SHP77 (cell line): ENCODE results near the gene FCAMR.

Experiments
- DNase-seq, 2 experiments: peaks; one replicate each; lab custom pipeline; 2025; lab: John Stamatoyannopoulos, UW

Gene FCAMR

DNA sequence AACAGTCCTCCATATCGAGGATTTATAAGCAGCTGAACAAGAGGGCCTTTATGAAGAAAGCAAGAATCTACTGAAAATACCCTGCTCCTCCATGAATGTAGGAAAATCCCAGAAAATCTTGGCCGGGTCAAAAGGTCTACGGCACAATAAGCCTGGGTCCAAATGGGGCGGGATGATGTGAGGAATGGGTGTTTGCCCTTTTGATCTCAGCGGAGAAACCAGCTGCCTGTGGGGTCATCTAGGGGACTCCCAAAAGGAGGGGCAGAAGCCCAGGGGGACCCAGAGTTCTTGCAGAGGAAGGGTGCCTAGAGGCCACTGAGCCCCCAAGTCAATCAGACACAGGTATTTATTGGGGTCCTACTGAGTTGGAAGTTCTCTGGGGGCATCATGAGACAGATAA, 12.6 kb downstream of the FCAMR start:
- DNase-seq = no peak

DNA sequence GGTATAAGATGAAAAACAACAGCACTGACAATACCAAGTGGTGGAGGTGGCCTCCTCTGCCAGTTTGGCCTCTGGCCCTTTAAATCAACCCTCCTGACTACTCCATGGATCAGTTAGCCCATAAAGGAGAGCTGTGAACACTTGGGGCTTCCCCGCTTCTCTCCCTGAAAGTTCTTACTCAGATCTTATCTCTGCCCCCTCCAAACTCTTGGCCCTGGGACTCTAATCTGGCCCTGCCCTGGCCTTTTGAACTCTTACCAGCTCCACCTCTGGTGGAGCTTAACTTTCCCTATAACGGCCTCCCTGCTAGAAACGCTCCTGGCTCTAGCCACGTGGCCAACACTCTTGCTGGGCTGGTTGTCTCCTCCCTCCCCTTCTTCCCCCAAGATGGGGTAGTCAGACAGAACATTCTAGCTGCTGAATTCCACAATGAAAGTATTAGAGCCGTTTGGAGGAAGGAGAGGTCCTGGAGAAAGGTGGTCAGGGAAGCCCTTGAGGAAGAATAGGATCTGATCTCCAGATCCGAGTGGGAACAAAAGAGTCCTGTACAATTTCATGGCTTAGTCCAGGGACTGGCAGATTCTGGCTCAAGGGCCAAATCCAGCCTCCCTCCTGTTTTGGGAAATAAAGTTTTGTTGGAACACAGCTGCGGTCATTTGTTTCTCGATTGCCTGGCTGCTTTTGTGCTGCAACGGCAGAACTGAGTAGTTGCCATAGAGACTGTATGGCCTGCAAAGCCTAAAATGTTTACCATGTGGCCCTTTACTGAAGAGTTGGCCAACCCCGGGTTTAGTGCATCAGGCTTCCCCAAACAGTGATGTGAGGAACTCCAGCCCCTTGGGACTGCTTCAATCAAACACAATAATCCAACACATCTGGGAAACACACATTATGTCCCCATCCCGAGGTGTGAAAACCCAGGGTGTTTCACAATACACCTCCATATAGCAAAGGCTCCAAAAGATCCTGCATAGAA, 14.5 kb downstream of the FCAMR start:
- DNase-seq = no peak

DNA sequence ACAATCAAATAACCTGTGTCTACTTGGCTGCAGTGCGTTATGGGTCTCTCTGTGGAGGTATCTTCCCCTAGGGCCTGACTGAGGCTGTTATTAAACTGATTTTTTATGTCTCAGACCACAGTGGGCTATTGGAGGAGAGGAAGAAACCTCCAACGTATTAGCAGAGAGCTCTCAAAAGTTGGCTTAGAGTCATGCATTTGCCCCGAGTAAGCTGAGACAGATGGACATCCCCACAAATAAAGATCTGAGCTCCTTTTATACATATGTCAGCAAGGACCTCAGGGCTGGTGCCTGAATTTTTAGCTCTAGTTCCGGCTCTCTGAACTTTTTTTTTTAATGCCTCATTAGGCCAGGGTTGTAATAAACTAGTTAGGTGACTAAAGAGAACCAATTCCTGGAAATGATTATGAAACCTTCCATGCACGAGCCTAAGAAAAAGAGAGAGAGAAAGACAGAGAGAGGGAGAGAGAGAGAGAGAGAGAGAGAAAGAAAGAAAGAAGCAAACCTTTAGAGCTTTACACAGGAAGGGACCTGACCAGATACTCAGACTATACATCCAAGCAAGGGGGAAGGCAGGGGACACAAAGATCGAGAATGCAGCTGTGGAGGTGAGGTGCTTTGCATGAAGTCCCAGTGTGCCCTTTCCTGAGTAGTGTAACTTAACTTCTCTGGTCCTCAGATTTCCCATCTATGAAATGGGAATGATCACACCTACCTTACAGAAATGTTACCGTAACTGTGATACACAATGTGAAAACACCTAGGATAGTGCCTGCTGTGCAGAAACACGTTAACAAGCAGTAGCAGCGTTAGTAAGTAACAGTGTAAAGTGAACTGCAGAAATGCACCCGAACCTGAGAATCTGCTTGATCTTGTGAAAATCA, 15.6 kb downstream of the FCAMR start:
- no peak for DNase-seq

DNA sequence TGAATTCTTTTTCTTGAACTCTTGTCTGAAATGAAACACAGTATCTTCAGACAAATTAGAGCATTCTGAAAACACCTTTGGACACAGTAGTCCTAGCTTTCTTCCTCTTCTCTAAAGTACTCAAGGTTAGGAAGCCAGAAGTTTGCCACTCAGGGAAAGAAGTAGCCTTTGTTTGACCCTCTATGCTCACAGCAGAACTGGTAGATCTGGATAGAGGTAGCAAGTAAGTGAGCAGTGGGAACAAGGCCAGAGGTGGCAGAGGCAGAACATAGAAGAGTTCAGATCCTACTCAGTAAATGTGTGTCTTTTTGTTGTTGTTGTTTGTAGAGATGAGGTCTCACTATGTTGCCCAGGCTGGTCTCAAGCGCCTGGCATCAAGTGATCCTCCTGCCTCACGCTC, 16.6 kb downstream of the FCAMR start:
- DNase-seq = no peak

DNA sequence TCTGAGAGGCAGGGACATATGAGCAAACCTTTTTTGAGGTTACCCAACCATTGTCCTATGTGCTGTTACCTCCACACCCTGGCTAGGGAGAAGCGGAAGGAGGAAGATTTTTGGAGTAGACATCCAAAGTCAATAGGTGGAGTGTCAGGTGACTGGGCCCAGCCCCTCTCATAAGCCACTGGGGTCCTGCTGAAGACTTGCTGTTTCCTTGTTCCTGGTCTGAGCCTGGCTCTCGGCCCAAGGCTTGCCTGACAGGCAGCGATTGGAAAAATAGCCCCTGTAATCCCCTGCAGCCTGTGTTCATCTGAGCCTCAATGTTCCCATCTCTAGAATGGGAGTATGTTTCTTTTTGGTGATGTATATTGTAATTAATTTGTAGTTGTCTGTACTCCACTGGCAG, 17.1 kb downstream of the FCAMR start:
- DNase-seq = no peak

DNA sequence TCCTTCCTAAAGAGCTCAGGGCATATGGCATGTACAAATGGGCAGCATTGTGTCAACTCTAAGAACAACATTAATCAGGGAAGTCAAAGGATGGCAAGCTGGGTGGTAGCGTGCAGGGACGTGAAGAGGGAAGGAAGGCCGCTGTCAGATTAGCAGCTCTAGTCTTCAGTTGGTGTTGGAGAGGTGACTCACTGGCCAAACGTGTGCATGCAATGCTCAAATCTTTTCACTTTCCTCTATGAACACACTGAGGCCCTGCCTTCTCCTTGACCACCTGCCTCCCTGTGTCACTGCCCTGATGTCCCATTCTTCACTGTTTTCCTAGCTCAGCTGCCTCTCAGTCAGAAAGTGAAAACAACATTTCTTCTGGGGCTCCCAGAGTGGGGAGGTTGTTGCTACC, 18.1 kb downstream of the FCAMR start:
- DNase-seq = no peak

DNA sequence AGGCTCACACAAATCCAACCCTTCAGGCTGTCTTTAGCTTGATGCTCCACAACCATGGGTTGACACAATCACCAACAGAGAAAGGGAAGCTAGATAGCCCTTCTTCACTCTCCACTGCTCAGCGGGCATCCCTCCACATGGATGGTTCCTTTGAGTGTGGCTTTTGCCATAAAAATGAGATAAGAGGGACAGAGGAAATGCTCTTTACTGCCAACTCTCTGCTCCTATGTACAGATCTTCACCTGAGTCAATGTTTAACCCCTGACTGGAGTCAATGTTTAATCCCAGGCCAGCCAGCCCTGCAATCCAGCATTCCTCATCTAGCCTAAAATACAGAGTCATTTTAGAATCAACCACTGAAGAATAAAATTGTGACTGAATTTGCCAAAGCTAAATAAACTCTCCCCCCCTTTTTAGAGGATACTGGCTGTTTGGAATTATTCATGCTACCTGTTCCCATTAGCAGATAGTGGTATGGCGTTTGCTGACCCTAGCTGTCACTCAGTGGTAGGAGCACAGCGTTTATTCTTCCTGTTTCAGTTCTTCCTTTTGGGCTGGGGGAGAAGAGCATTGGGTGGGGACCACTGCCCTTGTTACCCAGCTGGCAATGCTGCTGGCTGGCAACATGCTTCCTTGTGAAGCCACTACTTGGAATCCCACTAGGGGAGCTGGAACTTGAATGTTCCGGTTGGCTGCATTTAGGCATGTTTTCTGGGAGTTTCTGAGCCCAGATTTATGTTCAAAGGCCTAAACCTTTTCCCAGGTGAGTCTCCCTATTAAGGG, 18.8 kb downstream of the FCAMR start:
- no peak for DNase-seq

DNA sequence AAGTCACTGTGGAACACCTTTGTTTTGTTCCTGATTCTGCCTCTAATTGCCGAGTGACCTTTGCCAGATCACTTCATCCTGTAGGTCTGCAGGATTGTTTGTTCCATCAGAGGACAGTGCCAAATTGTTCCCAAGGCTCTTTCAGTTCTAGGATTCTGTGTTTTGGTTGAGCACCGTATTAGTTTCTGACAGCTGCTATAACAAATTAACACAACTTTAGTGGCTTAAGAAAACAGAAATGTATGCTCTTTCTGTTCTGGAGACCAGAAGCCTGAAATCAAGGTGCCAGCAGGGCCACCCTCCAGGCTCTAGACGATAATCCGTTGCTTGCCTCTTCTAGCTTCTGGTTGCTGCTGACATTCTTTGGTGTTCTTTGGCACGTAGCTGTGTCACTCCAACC, 20.6 kb downstream of the FCAMR start:
- no peak for DNase-seq

DNA sequence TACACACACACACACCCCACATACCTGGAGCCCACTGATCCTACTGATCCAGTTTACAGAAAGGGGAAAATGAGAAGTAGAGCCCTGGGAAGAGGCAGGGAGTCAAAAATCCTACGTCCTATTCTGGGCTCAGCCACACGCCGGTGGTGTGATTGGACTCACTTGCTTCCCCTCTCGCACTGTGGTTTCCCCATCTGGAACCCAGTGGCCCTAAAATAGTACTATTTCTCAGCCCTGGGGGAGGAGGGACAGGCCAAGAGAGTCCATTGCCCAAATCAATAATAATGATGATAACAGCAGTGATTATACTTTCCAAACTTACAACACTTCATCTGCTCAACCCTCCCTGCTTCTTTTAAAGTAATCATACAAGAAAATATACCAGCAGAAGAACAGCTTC, 21.1 kb downstream of the FCAMR start:
- DNase-seq = no peak

DNA sequence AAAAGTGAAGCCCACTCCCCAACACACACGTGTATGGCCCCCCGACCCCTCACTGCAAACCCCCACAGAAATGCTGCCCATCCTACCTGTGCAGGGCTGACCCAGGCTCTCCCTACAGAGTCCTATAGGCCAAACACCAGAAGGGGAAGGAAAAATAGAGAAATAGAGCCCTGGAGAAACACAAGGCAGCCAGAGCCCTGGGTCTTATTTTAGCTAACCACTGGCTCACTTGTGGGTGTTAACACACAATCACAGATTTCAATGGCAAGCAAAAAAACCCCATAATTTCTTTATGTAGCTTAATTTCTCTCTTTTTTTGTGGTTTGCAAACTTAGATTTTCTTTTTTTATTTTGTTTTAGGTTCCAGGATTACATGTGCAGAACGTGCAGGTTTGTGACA, 23.0 kb downstream of the FCAMR start:
- no peak for DNase-seq

DNA sequence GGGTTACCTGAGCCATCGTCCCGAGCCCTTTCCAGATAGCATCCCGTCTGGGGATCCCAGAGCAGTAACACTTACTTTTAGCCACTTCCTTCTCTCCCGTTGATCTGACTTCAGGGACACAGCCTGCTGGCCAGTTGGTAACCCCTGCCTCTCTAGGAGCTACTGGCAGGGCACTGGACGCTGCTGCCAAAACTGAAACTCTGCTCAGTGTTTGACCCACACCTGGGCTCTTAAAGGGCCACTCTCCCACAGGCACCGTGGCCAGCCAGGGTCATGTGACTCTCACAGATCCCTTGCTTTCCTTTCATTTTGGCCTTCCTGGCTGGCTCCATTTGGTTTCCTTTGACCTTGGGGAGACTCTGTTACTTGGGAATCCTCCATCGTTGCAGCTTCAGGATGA, 24.0 kb downstream of the FCAMR start, which contains the start of gene PIGR:
Gene PIGR (minus strand): TSS at position 206 of the 400 bp plus-strand sequence. CDS start 5,935 bp downstream, outside the sequence.
- no peak for DNase-seq

DNA sequence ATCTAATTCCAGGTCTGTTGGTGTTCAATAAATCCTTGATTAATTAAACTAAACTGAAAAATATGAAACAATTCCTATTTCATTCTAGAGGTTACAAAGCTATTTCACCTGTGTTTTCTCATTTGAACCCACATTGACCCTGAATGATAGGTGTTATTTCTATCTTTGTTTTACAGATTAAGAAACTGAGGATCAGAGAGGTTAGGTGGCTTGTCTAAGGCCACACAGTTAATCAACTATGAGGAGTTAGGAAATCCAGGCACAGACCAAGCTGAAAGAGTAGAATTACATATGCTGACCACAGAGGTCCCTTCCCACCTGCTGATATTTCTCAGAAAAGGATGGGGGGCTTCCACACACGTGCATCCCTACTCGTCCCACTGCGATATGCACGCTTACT, 24.5 kb downstream of the FCAMR start:
- no peak for DNase-seq

DNA sequence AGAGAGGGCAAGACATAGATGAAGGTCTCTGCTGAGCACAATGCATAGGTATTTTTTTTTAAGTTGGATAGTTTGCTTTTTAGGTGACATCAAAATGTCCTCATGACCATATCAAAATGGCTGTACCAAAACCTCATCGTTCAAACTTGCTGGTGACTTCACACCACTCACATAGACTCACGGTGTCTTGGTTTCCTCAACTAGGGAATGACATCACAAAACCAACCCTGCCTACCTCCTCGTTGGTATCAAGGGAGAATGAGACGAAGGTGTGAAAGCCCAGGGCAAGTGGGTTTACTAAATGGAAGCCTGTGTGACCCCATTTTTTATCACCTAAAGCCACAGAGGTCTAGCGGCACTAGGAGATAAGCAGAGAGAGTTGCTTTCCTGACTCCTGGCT, 25.6 kb downstream of the FCAMR start:
- DNase-seq = no peak

DNA sequence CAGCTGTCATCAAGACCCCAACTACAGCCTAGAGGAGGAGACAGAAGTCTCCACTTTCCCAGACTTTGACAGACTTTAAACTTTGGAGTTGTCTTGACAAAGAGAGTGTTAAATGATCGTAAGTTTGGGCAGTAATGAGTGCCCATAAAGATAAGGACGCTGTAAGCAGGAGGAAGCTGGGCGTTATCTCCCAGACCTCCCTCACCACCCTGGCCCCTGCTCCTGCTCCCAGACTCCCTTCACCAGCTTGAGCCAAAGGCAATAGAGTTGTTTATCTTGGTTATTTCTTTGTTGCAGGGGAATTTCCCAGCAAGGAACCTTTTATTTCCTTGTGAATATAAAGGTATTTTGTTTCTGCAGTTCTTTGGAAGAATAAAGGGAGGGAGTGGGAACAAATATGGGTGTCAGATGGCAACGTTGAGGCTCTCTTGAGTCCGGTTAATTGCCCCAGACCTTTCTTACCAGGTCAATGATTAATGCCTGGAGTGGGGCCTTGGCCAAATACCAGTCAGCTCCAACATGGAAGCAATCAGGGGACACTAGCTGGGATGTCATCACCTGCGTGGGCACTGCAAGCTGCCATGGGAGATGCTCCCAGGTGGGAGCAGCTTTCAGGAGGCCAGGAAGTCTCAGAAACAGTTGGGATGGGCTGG, 28.4 kb downstream of the FCAMR start:
- no peak for DNase-seq

DNA sequence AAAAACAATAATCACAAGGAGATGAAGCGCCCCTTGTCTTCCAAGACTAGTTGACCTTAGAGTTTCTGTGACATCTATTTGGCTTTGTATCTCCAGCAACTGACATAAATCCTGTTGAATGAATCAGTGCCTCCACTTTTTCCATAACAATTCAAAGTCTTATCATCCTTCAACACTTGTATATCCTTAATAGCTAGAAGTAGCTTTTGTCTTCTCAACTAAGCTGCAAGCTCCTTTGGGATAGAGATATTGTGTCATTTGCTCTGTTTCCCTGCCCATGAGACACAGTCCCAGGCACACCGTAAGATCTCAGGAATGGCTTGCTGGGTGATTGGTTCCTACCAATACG, 29.7 kb downstream of the FCAMR start:
- DNase-seq = no peak

DNA sequence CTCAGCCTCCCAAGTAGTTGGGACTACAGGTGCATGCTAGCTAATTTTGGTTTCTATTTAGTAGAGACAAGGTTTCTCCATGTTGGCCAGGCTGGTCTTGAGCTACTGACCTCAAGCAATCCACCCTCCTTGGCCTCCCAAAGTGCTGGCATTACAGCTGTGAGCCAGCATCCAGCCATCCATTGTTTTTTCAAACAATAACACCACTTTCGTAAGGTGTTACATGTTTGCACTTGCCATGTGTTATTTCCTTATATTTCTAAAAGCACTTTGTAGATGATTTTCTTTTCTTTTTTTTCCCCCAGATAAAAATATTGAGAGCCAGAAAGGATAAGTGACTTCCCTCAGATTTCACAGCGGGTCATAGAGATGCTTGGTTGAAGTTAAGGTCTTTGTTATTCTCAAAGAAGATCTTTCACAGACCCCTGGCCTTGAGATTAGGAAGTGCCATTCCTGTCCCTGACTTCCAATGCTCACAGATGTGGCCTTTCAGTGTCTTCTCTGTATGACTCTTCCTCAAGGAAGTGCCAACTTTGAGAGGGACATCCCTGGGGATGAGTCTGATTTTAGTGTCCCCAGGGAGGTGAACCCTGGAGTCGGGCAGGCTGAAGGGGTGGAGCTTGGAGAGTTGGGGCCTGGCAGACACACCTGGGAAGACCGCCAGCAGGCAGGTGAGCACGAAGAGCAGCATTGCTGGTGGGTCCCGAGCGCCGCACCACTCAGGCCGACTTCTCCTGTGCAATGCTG, 30.2 kb downstream of the FCAMR start:
- no peak for DNase-seq

DNA sequence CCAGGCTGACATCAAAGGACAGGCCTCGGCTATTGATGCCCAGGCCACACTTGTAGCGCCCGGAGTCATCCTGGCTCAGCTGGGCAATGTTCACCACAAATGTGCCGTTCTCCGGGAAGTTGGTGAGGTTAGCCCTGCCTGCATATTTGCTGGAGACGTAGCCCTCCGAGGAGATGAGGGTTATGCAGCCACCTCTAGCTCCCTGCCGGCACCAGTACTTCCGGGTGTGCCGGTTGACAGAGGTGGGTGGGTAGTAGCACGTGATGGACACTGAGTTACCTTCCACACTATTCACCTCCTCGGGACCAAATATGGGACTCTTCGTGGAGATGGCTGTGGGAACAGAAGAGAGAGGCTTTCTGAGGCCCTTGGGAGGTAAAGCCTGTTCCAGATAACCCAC, 31.1 kb downstream of the FCAMR start:
- no peak for DNase-seq

DNA sequence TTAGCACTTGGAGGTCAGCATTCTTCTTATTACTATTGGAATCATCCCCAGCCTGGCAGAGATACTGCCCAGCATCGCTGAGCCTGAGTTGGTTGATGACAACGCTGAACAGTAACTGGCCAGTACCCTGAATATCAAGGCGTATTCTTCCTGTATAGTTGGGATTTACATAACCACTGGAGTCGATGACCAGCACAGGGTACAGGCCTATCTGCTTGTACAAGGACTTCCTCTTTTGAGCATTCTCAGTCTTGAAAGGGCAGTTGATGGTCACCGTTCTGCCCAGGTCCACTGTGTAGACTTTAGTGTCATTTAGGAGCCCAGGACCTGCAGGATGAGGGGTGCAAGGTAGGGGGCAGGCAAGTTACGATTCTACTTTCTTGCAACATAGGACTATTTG, 32.8 kb downstream of the FCAMR start:
- no peak for DNase-seq

DNA sequence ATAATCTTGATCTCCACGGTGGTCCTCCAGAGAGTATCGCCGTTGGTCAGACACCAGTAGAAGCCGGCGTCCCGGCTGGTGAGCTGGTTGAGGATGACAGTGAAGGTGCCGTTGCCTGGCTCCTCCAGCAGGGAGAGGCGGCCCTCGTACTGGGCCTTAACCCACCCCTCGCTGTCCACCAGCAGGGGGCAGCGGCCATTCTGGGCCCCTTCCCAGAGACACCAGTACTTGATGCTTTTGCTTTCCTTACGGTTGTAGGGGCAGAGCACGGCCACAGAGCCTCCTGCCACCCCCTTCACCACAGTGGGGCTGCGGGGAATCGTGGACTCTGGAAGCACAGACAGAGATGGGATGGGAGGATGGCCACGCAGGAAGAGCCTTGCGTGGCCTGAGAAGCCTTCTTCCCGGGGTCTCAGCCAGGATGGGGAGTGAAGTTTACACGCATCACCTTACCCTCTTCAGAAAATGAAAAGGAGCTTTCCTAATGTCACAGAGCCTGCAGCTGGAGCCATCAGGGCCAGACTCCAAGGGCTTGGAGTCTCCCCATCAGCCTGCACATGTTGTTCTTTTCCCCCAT, 34.7 kb downstream of the FCAMR start:
- no peak for DNase-seq

DNA sequence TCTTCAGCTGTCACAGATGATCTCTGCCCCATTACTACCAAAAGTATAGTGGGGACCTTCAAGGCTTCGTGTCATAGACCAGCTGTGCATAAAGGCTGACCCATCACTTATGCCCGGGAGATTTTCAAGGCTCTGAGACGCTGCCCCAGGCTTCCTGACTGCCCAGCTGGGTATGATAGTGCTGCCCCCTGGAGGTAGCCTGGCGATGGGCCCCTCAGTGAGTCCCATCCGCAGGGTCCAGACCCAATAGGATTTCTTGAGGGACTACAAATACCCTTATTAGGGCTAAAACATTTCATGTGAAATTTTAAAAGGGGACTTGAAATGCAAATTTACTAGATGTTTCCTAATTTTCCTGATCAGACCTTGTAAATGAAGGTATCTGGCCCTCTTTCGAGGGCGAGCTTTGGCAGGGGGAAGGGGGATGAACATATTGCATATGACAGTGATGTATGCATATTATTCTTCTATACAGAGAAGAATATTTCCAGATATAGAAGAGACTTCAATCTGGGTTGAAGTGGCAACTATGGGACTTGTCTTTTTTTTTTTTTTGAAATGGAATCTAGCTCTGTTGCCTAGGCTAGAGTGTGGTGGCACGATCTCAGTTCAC, 36.8 kb downstream of the FCAMR start:
- peak; percentile 6 to 15 for DNase-seq
